OCI-LY7 (cell line): ENCODE results near the gene COL4A2. TPM values are rescaled to one million over a fixed set of nuclear protein-coding genes. Genes with fewer than 3 reads are reported as not detected.

Experiments used
- BruUV-seq: library from RNA; stranded (reverse); fragments of 400-500 nt; replicated peaks from 2 replicates; lab custom pipeline; 2021; lab: Mats Ljungman, UMichigan
- CTCF ChIA-PET: fragments of 300-600 bp; sonication (Branson Sonifier 250); formaldehyde crosslinking; loops from one replicate; lab custom pipeline; 2022; ENCODE audit warnings: antibody characterized with exemption; ENCODE audit not compliant: unreplicated experiment; lab: Charles Lee
- POLR2A ChIA-PET: fragments of 300-600 bp; sonication (Branson Sonifier 250); formaldehyde crosslinking; loops from one replicate; lab custom pipeline; 2022; ENCODE audit warnings: antibody characterized with exemption; lab: Charles Lee
- DNase-seq: peaks from one replicate; pipeline ENCODE4 v3.0.0-alpha.2; 2015; ENCODE audit warnings: low spot score
- H2AFZ ChIP-seq: fragments of 200-600 bp; sonication (generic), shearing (Covaris generic); 2 replicates; pipeline ENCODE4 v1.6.1; 2014; ENCODE audit warnings: mild to moderate bottlenecking, antibody characterized with exemption, low read length, moderate library complexity
- H3K27ac ChIP-seq: fragments of 200-600 bp; sonication (generic); 2 replicates; pipeline ENCODE4 v1.5.1; 2014; ENCODE audit warnings: mixed run types, low read depth, mild to moderate bottlenecking, moderate library complexity, low read length, inconsistent platforms; ENCODE audit not compliant: poor library complexity, severe bottlenecking
- H3K36me3 ChIP-seq: fragments of 200-600 bp; sonication (generic); 2 replicates; pipeline ENCODE4 v1.6.1; 2014; ENCODE audit warnings: mild to moderate bottlenecking, antibody characterized with exemption, low read length, moderate library complexity, mixed read lengths; ENCODE audit not compliant: insufficient read depth
- H3K4me1 ChIP-seq: fragments of 200-600 bp; sonication (generic); 2 replicates; pipeline ENCODE4 v1.5.1; 2014; ENCODE audit warnings: mild to moderate bottlenecking, low read length; ENCODE audit not compliant: insufficient read depth, poor library complexity, severe bottlenecking
- H3K4me2 ChIP-seq: fragments of 200-600 bp; sonication (generic); 2 replicates; pipeline ENCODE4 v1.6.1; 2014; ENCODE audit warnings: mild to moderate bottlenecking, low read length
- H3K4me3 ChIP-seq: fragments of 200-600 bp; sonication (generic); 2 replicates; pipeline ENCODE4 v1.5.1; 2014; ENCODE audit warnings: mild to moderate bottlenecking, low read depth, low read length; ENCODE audit not compliant: poor library complexity, severe bottlenecking
- H3K79me2 ChIP-seq: fragments of 200-600 bp; sonication (generic); 2 replicates; pipeline ENCODE4 v1.6.1; 2016; ENCODE audit warnings: low read depth, mild to moderate bottlenecking, low read length, moderate library complexity, mixed read lengths; ENCODE audit not compliant: insufficient read depth
- H3K9me2 ChIP-seq: fragments of 200-600 bp; sonication (generic); 2 replicates; pipeline ENCODE4 v1.6.1; 2016; ENCODE audit warnings: mild to moderate bottlenecking, low read length, mixed read lengths; ENCODE audit not compliant: insufficient read depth
- H3K9me3 ChIP-seq: fragments of 200-600 bp; sonication (generic); 2 replicates; pipeline ENCODE4 v1.6.1; 2014; ENCODE audit warnings: mild to moderate bottlenecking, mixed run types, low read length, mixed read lengths
- H4K20me1 ChIP-seq: fragments of 200-600 bp; sonication (generic); 2 replicates; pipeline ENCODE4 v1.6.1; 2014; ENCODE audit warnings: mild to moderate bottlenecking, antibody characterized with exemption, low read length, moderate library complexity, mixed read lengths; ENCODE audit not compliant: insufficient read depth
- EZH2phosphoT487 ChIP-seq: fragments of 200-600 bp; sonication (generic); IDR thresholded peaks from 2 replicates; pipeline ENCODE4 v1.6.1; 2018; ENCODE audit warnings: low read depth, borderline replicate concordance, mild to moderate bottlenecking, mixed run types, antibody characterized with exemption, low read length, moderate library complexity, mixed read lengths
- intact Hi-C: fragments of 100-400 bp; cut with micrococcal nuclease; formaldehyde crosslinking; loops from one replicate; pipeline ENCODE4 v1.10.0; 2022; ENCODE audit not compliant: unreplicated experiment
- total RNA-seq, 2 experiments: library from RNA; depleted of rRNA in 1 of 2; stranded (reverse); fragments of >200 nt in 1 of 2; shearing (Covaris generic) in 1 of 2; gene quantifications; 2 replicates each; pipeline ENCODE4 v1.2.3, GENCODE V29; 2014 to 2022
- TF ChIP-seq, protein P1 (sequence below): fragments of 200-600 bp; sonication (generic); conservative IDR thresholded peaks from 2 replicates; pipeline ENCODE4 v1.5.1; 2014; ENCODE audit warnings: mild to moderate bottlenecking, antibody characterized with exemption, low read length, moderate library complexity, mixed read lengths

COL4A2 gene
- total RNA-seq, 2 experiments from 2014 or later, result 0.34 TPM; not detected in 1

DNA sequence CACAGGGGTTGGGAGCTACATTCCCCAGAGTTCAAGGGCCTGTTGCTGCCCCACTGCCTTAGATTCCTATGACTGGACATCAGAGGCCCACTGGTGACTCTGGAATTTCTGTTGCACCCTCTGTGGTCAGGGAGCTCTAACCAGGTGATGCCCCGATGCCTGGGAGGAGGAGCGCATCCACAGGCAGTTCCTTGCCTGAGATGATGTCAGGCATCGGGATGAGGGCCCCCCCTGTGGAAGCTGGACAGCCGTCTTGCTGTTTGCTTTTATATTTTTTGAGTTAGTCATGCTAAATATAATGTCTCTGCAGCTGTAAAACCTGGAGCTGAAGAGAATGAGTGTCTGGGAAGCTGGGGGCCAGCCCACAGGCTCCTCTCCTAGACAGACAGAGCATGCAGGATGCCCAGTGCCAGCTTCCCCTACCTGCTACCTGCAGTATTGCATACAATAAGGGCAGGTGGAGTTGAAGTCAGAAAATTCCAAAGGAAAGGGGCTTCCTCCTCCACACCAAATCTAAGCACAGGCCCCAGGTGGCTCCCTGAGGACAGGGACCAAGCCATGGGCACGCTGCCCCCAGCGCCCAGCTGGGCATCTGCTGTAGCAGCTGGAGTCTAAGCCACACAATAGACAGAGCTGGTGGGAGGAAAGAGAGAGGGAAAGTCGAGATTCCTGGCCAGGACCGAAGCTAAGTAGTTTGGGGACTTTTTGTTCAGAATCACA is 16.2 kb downstream of the COL4A2 start:
- Histone ChIP-seq H2AFZ (no peak overlapping the region), H3K36me3 (no peaks in the 10 kb centered on the region), H3K79me2 (no peaks in the 10 kb centered on the region), H3K9me3 (no peaks in the 10 kb centered on the region), H4K20me1 (no peaks in the 10 kb centered on the region), H3K27ac (no peak overlapping the region), H3K4me2 (no peak overlapping the region), H3K4me3 (no peak overlapping the region), H3K9me2 (no peaks in the 10 kb centered on the region), H3K4me1 (no peaks in the 10 kb centered on the region)
- ChIA-PET POLR2A (interaction anchor here (0.5 kb wide), 1 partner anchor 552 kb away, joined by 3 read pairs; no protein-coding TSS in a partner anchor), CTCF (no interaction called here)
- intact Hi-C loops, result no loop called here
- BruUV-seq, result no TSS peak
- no peak for TF ChIP-seq EZH2phosphoT487
- TF ChIP-seq, protein P1, sequence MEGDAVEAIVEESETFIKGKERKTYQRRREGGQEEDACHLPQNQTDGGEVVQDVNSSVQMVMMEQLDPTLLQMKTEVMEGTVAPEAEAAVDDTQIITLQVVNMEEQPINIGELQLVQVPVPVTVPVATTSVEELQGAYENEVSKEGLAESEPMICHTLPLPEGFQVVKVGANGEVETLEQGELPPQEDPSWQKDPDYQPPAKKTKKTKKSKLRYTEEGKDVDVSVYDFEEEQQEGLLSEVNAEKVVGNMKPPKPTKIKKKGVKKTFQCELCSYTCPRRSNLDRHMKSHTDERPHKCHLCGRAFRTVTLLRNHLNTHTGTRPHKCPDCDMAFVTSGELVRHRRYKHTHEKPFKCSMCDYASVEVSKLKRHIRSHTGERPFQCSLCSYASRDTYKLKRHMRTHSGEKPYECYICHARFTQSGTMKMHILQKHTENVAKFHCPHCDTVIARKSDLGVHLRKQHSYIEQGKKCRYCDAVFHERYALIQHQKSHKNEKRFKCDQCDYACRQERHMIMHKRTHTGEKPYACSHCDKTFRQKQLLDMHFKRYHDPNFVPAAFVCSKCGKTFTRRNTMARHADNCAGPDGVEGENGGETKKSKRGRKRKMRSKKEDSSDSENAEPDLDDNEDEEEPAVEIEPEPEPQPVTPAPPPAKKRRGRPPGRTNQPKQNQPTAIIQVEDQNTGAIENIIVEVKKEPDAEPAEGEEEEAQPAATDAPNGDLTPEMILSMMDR, result no peak
- no peak for DNase-seq

DNA sequence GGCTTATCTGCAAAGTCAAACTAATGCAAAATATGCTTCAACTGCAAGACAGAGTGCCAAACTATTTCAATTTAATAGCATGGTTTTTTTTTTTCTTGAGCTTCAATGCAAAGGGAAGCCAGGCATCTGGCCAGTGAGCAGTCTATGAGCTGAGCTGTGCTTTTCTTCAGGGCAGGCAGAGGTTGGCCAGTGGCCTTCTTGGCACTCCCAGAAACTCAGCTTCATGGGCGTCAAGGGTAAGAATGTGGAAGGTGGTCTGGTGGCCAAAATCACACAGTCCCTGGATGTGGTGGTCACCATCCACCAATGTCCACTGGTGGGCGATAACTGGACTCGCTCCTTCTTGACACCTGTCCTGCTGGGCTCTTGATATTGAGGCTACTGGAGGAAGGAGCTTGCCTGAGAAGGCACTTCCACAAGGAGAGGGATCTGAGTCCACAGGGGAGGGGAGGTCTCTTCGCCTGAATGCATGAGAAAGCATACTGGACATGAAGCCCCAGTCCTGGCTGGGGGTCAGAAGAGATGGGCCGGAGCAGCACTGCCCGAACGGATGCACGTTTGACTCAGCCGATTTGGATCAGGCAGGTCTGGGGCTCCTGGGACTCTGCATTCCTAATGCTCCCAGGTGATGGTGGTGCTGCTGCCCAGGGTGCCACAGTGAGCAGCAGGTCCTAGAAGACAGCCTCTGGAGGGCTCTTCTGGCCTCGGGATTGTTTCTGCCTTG is 17.1 kb downstream of the COL4A2 start:
- Histone ChIP-seq H3K79me2 (no peaks in the 10 kb centered on the region), H3K9me2 (no peaks in the 10 kb centered on the region), H4K20me1 (no peaks in the 10 kb centered on the region), H3K4me2 (no peak overlapping the region), H2AFZ (no peak overlapping the region), H3K9me3 (no peaks in the 10 kb centered on the region), H3K4me1 (no peaks in the 10 kb centered on the region), H3K4me3 (no peak overlapping the region), H3K36me3 (no peaks in the 10 kb centered on the region), H3K27ac (no peak overlapping the region)
- DNase-seq, result no peak
- ChIA-PET POLR2A (no interaction called here), CTCF (no interaction called here)
- no TSS peak for BruUV-seq
- TF ChIP-seq, protein P1, result no peak
- no peak for TF ChIP-seq EZH2phosphoT487
- intact Hi-C loops, result no loop called here
